HepG2 (cell line): Measurements from ENCODE around the gene CDK14. TPM values are rescaled to one million over a fixed set of nuclear protein-coding genes. Genes with fewer than 3 reads are reported as not detected.

ENCODE experiments used
- ATAC-seq: fragments of 200-7000 bp; cut with Tn5 transposase; 3 replicates; pipeline ENCODE4 v1.9.1; 2020; ENCODE audit warnings: mild to moderate bottlenecking, moderate library complexity
- BruUV-seq: library from RNA; stranded (reverse); fragments of 400-500 nt; replicated peaks from 2 replicates; lab custom pipeline; 2021; lab: Mats Ljungman, UMichigan
- CTCF ChIA-PET: fragments of 300-600 bp; formaldehyde crosslinking; extraction: SDS; loops from one replicate; lab custom pipeline; 2021; ENCODE audit warnings: low total read pairs, inconsistent platforms, low intra/inter-chr PET ratio; lab: Yijun Ruan, JAX
- POLR2A ChIA-PET: fragments of 350-600 bp; sonication (Branson Sonifier 250); formaldehyde crosslinking; loops from one replicate; lab custom pipeline; 2020; ENCODE audit warnings: antibody characterized with exemption, inconsistent platforms; lab: Yijun Ruan, JAX
- DNase-seq: peaks from one replicate; pipeline ENCODE4 v3.0.0-alpha.2; 2015; ENCODE audit warnings: low spot score
- FAIRE-seq: peaks from 3 replicates; lab custom pipeline; 2011; peaks lifted over from hg19 to GRCh38; lab: Jason Lieb, UNC
- H2AFZ ChIP-seq: one replicate; pipeline ENCODE4 v1.6.1; 2011; ENCODE audit warnings: low read length, inconsistent platforms
- H3K27ac ChIP-seq: fragments of 300-600 bp; 3 replicates; pipeline ENCODE4 v1.8.0; 2011; ENCODE audit warnings: mixed run types, mild to moderate bottlenecking, mixed read lengths, low read length, inconsistent platforms; ENCODE audit not compliant: insufficient read depth; ENCODE audit errors: extremely low read length
- H3K27me3 ChIP-seq, 2 experiments: fragments of 200-600 bp in 1 of 2; 2 replicates in 1 of 2; 3 replicates in 1 of 2; pipeline versions ENCODE4 v1.6.0 to v1.8.0; 2011; ENCODE audit warnings: low read length in 2 of 2, mild to moderate bottlenecking in 2 of 2, moderate library complexity in 2 of 2, inconsistent platforms in 1 of 2; ENCODE audit not compliant: insufficient read depth in 2 of 2, control insufficient read depth in 1 of 2
- H3K36me3 ChIP-seq, 2 experiments: fragments of 200-600 bp in 1 of 2; replicated peaks in 1 of 2; 2 replicates in 1 of 2; 3 replicates in 1 of 2; pipeline versions ENCODE4 v1.5.1 to v1.8.0; 2011; ENCODE audit warnings: low read length in 2 of 2, inconsistent platforms in 1 of 2; ENCODE audit not compliant: insufficient read depth in 2 of 2, control insufficient read depth in 1 of 2
- H3K4me1 ChIP-seq: 2 replicates; pipeline ENCODE4 v1.5.1; 2012; ENCODE audit warnings: low read length, inconsistent platforms; ENCODE audit not compliant: insufficient read depth
- H3K4me2 ChIP-seq: 2 replicates; pipeline ENCODE4 v1.6.0; 2011; ENCODE audit warnings: low read depth, low read length, inconsistent platforms
- H3K4me3 ChIP-seq, 3 experiments: fragments of 200-600 bp in 1 of 3; sonication (generic), shearing (Covaris generic) in 1 of 3; replicated peaks in 1 of 3; 2 replicates each; pipeline ENCODE4 v1.5.1; 2011 to 2016; ENCODE audit warnings: low read length in 3 of 3, inconsistent platforms in 2 of 3, low read depth in 2 of 3, mild to moderate bottlenecking in 2 of 3, control low read depth in 1 of 3, mixed read lengths in 1 of 3; ENCODE audit not compliant: insufficient read depth in 1 of 3
- H3K79me2 ChIP-seq: one replicate; pipeline ENCODE4 v1.6.1; 2011; ENCODE audit warnings: low read length, inconsistent platforms; ENCODE audit not compliant: insufficient read depth
- H3K9ac ChIP-seq: 2 replicates; pipeline ENCODE4 v1.6.0; 2011; ENCODE audit warnings: mild to moderate bottlenecking, low read depth, low read length, inconsistent platforms; ENCODE audit not compliant: insufficient read depth
- H3K9me3 ChIP-seq: 2 replicates; pipeline ENCODE4 v1.5.1; 2012; ENCODE audit warnings: mild to moderate bottlenecking, low read length
- H4K20me1 ChIP-seq: 2 replicates; pipeline ENCODE4 v1.6.0; 2011; ENCODE audit warnings: inconsistent platforms, mild to moderate bottlenecking, low read length, moderate library complexity; ENCODE audit not compliant: insufficient read depth
- ADNP ChIP-seq: sonication (generic); formaldehyde crosslinking; IDR thresholded peaks from 2 replicates; pipeline ENCODE4 v1.4.0; 2020; ENCODE audit warnings: missing genetic modification reagents
- ARNT2 ChIP-seq: sonication (generic); formaldehyde crosslinking; IDR thresholded peaks from 2 replicates; pipeline ENCODE4 v1.8.0; 2022; ENCODE audit warnings: mild to moderate bottlenecking, low read depth, missing genetic modification reagents, moderate library complexity
- ATAD3A ChIP-seq: sonication (generic); formaldehyde crosslinking; IDR thresholded peaks from 2 replicates; pipeline ENCODE4 v1.4.0; 2020; ENCODE audit warnings: missing genetic modification reagents
- FOXK2 ChIP-seq: fragments of 450-650 bp; IDR thresholded peaks from 2 replicates; pipeline ENCODE4 v1.6.1; 2016
- HINFP ChIP-seq: sonication (generic); formaldehyde crosslinking; IDR thresholded peaks from 2 replicates; pipeline ENCODE4 v1.4.0; 2020; ENCODE audit warnings: low read depth, mild to moderate bottlenecking, missing genetic modification reagents
- KDM1A ChIP-seq: IDR thresholded peaks from 2 replicates; pipeline ENCODE4 v1.6.1; 2016; ENCODE audit warnings: missing compliant biosample characterization
- SOX5 ChIP-seq: IDR thresholded peaks from 2 replicates; pipeline ENCODE4 v1.6.1; 2016; ENCODE audit warnings: borderline replicate concordance
- SP140L ChIP-seq: sonication (generic); formaldehyde crosslinking; IDR thresholded peaks from 2 replicates; pipeline ENCODE4 v1.4.0; 2020; ENCODE audit warnings: missing genetic modification reagents, borderline replicate concordance
- TEAD2 ChIP-seq: sonication (generic); formaldehyde crosslinking; IDR thresholded peaks from 2 replicates; pipeline ENCODE4 v1.9.0; 2021; ENCODE audit warnings: missing genetic modification reagents
- ZNF101 ChIP-seq: sonication (generic); formaldehyde crosslinking; IDR thresholded peaks from 2 replicates; pipeline ENCODE4 v1.4.0; 2020; ENCODE audit warnings: mild to moderate bottlenecking, low read depth, missing genetic modification reagents, borderline replicate concordance
- ZNF234 ChIP-seq: sonication (generic); formaldehyde crosslinking; conservative IDR thresholded peaks from 2 replicates; pipeline ENCODE4 v1.5.1; 2020; ENCODE audit warnings: mild to moderate bottlenecking, missing genetic modification reagents
- ZNF30 ChIP-seq: sonication (generic); formaldehyde crosslinking; IDR thresholded peaks from 2 replicates; pipeline ENCODE4 v1.5.0; 2020; ENCODE audit warnings: mild to moderate bottlenecking, missing genetic modification reagents
- ZNF577 ChIP-seq: sonication (generic); formaldehyde crosslinking; IDR thresholded peaks from 2 replicates; pipeline ENCODE4 v1.4.0; 2020; ENCODE audit warnings: mild to moderate bottlenecking, low read depth, missing genetic modification reagents, borderline replicate concordance
- ZSCAN25 ChIP-seq: sonication (generic); formaldehyde crosslinking; IDR thresholded peaks from 2 replicates; pipeline ENCODE4 v1.8.0; 2022; ENCODE audit warnings: mild to moderate bottlenecking, missing genetic modification reagents
- ZZZ3 ChIP-seq: sonication (generic); formaldehyde crosslinking; IDR thresholded peaks from 2 replicates; pipeline ENCODE4 v1.4.0; 2020; ENCODE audit warnings: missing genetic modification reagents, mild to moderate bottlenecking, borderline replicate concordance
- WGBS: methylation state at CpG from one replicate; pipeline ENCODE4 v1.1.6; 2017; ENCODE audit warnings: low lambda C conversion rate; 5-methylcytosine and 5-hydroxymethylcytosine counted together
- in situ Hi-C: cut with HindIII; loops from 2 replicates; pipeline ENCODE4 v1.10.0; 2017; ENCODE audit warnings: low pct_unique_long_range_greater_than_20kb; ENCODE audit not compliant: extremely low pct_ligation_motif_present
- intact Hi-C: fragments of 100-400 bp; cut with micrococcal nuclease; formaldehyde crosslinking; loops from one replicate; pipeline ENCODE4 v1.10.0; 2022; ENCODE audit not compliant: unreplicated experiment
- polyA plus RNA-seq, 8 experiments: library from polyadenylated mRNA; depleted of rRNA in 3 of 8; stranded (reverse) in 7 of 8; unstranded in 1 of 8; fragments of >200 nt; fragmentation: Illumina TruSeq in 4 of 8; extraction: Trizol in 4 of 8; gene quantifications; 2 replicates each; pipeline versions ENCODE4 v1.2.1 to v1.2.3, GENCODE V29; 2011 to 2016; ENCODE audit warnings: low read depth in 4 of 8, missing spikeins in 1 of 8, mixed read lengths in 1 of 8; ENCODE audit not compliant: insufficient read depth in 1 of 8
- total RNA-seq, 5 experiments: library from RNA; depleted of rRNA; stranded (reverse); fragments of >200 nt; fragmentation: Illumina TruSeq; extraction: Trizol; gene quantifications; 2 replicates each; pipeline ENCODE4 v1.2.3, GENCODE V29; 2016; ENCODE audit warnings: low read depth in 1 of 5
- TF ChIP-seq, protein P1 (sequence below): IDR thresholded peaks from 2 replicates; pipeline ENCODE4 v1.6.1; 2018; ENCODE audit warnings: missing genetic modification reagents, mild to moderate bottlenecking, missing compliant biosample characterization
- TF ChIP-seq, protein P2 (sequence below): sonication (generic); formaldehyde crosslinking; IDR thresholded peaks from 2 replicates; pipeline ENCODE4 v1.5.0; 2020; ENCODE audit warnings: missing genetic modification reagents

The CDK14 gene
- total and polyA plus RNA-seq, 2 of the 13 experiments (the other 11 are each of a cell fraction or from before 2014, with no cell fraction given): 0.26 to 0.71 TPM

DNA sequence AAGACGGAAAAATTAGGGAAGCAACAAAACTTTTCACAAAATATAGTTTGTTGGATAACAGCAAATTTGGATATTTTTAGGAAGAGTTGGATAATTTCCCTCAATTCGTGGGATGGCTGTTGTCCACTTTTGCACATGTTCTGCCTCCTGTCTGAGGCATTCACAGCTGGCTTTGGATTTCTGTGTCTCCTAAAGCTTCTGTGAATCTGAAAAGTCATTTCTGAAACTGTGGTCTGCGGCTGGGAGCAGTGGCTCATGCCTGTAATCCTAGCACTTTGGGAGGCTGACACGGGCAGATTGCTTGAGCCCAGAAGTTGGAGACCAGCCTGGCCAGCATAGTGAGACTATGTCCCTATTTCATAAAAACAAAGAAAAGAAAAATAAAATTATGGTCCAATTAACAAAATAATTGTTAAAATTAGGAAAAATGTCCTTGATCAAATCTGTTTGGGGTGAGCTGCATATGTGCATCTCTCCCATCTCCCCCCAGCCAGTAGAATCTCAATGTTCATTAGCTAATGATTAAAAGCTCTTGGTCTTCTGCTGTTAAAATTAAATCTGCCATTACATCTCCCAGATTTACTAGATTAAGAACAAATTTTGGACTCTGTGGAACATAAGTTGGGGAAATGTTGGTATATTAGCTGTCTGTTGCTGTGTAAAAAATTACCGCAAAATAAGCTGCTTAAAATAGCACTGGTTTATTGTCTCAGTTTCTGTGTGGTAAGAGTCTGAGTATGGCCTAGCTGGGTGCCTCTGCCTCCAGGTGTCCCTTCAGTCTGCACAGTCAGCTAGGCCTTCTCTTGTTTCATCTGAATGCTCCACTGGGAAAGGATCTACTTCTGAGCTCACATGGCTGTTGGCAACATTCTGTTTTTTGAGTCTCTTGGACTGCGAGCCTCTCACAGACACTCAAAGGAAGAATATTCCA, 336.1 kb downstream of the CDK14 start:
- no TSS peak for BruUV-seq
- Histone ChIP-seq H3K4me1 (no peaks in the 10 kb centered on the region), H4K20me1 (no peaks in the 10 kb centered on the region), H3K4me3 (no peak overlapping the region), H2AFZ (no peak overlapping the region), H3K79me2 (no peaks in the 10 kb centered on the region), H3K9ac (no peak overlapping the region), H3K4me2 (no peak overlapping the region), H3K9me3 (no peaks in the 10 kb centered on the region), H3K27ac (no peak overlapping the region), H3K27me3 (no peaks in the 10 kb centered on the region), H3K36me3 (no peaks in the 10 kb centered on the region)
- POLR2A ChIA-PET: no interaction called here
- no peak for TF ChIP-seq ADNP (CRISPR knock-in tag)
- no peak for TF ChIP-seq ZNF234 (CRISPR knock-in tag)
- no peak for TF ChIP-seq SP140L (CRISPR knock-in tag)
- TF ChIP-seq ARNT2 (CRISPR knock-in tag): no peak
- no peak for TF ChIP-seq SOX5 (CRISPR knock-in tag)
- no peak for TF ChIP-seq ZSCAN25
- TF ChIP-seq KDM1A: no peak
- TF ChIP-seq, protein P1, sequence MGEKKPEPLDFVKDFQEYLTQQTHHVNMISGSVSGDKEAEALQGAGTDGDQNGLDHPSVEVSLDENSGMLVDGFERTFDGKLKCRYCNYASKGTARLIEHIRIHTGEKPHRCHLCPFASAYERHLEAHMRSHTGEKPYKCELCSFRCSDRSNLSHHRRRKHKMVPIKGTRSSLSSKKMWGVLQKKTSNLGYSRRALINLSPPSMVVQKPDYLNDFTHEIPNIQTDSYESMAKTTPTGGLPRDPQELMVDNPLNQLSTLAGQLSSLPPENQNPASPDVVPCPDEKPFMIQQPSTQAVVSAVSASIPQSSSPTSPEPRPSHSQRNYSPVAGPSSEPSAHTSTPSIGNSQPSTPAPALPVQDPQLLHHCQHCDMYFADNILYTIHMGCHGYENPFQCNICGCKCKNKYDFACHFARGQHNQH (CRISPR knock-in tag): no peak
- TF ChIP-seq, protein P2, sequence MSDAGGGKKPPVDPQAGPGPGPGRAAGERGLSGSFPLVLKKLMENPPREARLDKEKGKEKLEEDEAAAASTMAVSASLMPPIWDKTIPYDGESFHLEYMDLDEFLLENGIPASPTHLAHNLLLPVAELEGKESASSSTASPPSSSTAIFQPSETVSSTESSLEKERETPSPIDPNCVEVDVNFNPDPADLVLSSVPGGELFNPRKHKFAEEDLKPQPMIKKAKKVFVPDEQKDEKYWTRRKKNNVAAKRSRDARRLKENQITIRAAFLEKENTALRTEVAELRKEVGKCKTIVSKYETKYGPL: no peak
- TF ChIP-seq FOXK2: no peak
- no peak for TF ChIP-seq ATAD3A (CRISPR knock-in tag)
- no peak for TF ChIP-seq TEAD2
- no peak for TF ChIP-seq ZNF30 (CRISPR knock-in tag)
- TF ChIP-seq HINFP (CRISPR knock-in tag): no peak
- TF ChIP-seq ZZZ3: no peak
- no peak for TF ChIP-seq ZNF101
- no peak for TF ChIP-seq ZNF577 (CRISPR knock-in tag)
- FAIRE-seq (no peak), DNase-seq (no peak), ATAC-seq (no peak)
- WGBS: 56% methylated on average over 6 of the region's 6 CpGs
- intact Hi-C loops (no loop called here), in situ Hi-C loops (no loop called here)
- CTCF ChIA-PET: no interaction called here
